Tibial nerve (tissue), 4 donors: Measurements from ENCODE around the gene MLLT11. TPM values are rescaled to one million over a fixed set of nuclear protein-coding genes. Genes with fewer than 3 reads are reported as not detected.

Source experiments
- DNase-seq, 2 donors: peaks; one replicate each; pipeline ENCODE4 v3.0.0-alpha.2; 2019; ENCODE audit warnings: low spot score in 2 of 2
- H3K27ac ChIP-seq, 4 donors: fragments of 200-600 bp; sonication (generic) in 3 of 4; one replicate each; pipeline ENCODE4 v1.5.1; 2017 to 2019; ENCODE audit warnings: mild to moderate bottlenecking in 1 of 4
- H3K27me3 ChIP-seq, 2 donors: fragments of 200-600 bp; sonication (generic) in 1 of 2; one replicate each; pipeline versions ENCODE4 v1.5.1 to v1.6.0; 2017 to 2019
- H3K36me3 ChIP-seq, 3 donors: fragments of 200-600 bp; sonication (generic); one replicate each; pipeline ENCODE4 v1.5.1; 2018 to 2019
- H3K4me1 ChIP-seq, 4 donors: fragments of 200-600 bp; sonication (generic) in 3 of 4; one replicate each; pipeline ENCODE4 v1.5.1; 2017 to 2019
- H3K4me3 ChIP-seq, 4 donors: fragments of 200-600 bp; sonication (generic) in 3 of 4; one replicate each; pipeline ENCODE4 v1.5.1; 2017 to 2019; ENCODE audit warnings: mild to moderate bottlenecking in 1 of 4, moderate library complexity in 1 of 4
- H3K9me3 ChIP-seq, 4 donors: fragments of 200-600 bp; sonication (generic) in 3 of 4; one replicate each; pipeline ENCODE4 v1.5.1; 2017 to 2019
- CTCF ChIP-seq, 5 experiments: fragments of 200-600 bp in 3 of 5; fragments of 450-650 bp in 2 of 5; sonication (generic) in 3 of 5; IDR thresholded peaks; one replicate each; pipeline ENCODE4 v1.5.1; 2016 to 2019; ENCODE audit warnings: antibody characterized with exemption in 5 of 5, mild to moderate bottlenecking in 3 of 5, moderate library complexity in 2 of 5
- EP300 ChIP-seq, 2 donors: sonication (generic); formaldehyde crosslinking; IDR thresholded peaks; one replicate each; pipeline ENCODE4 v1.6.1; 2017; ENCODE audit warnings: antibody characterized with exemption in 2 of 2, mild to moderate bottlenecking in 1 of 2
- POLR2A ChIP-seq, 2 donors: fragments of 450-650 bp; IDR thresholded peaks; one replicate each; pipeline ENCODE4 v1.6.1; 2017; ENCODE audit warnings: antibody characterized with exemption in 2 of 2, mild to moderate bottlenecking in 2 of 2, moderate library complexity in 2 of 2
- WGBS, 2 donors: methylation state at CpG; one replicate each; pipeline ENCODE4 v1.1.5; 2018; 5-methylcytosine and 5-hydroxymethylcytosine counted together
- total RNA-seq, 4 donors: library from RNA; depleted of rRNA; stranded (reverse); fragments of >200 nt; gene quantifications; one replicate each; pipeline ENCODE4 v1.1.0, GENCODE V29; 2016

The MLLT11 gene, protein sequence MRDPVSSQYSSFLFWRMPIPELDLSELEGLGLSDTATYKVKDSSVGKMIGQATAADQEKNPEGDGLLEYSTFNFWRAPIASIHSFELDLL
- 1 to 10 TPM; 1.2 to 2.7 (median 2.0) TPM for total RNA-seq

DNA sequence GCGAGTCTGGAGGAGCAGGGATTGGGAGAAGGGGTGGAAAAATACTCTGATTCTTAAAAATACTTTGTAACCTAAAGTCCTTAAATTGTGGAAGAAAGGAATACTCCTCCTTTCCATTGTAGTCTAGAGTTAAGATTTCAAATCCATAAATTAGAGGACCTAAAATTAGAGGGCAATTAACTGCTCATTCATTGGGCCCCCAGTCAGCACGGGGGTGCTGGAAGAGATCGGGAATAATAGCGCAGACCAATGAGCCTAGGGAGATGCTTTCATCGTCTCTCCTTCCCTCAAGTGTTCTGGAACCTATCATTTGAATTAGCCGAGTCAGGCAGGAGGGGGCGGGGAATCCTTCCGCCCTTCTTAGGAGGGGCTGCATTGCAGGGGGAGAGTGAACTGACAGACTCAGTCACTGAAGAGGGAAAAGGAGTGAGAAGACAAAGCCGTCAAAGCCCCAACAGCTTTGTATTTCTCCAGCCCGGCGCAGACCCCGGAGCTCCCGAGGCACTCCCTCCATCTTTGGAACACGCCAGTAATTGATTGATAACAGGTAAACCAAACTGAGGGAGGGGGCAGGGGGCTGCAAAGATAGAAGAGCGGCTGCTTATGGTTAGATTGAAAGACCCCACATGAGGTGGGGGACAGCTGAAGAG is at the start of gene MLLT11:
Gene MLLT11, plus strand, starts transcription at position 391 of the 650 bp plus-strand sequence. CDS start 6,828 bp downstream, outside the sequence.
- no peak for TF ChIP-seq CTCF (IDR thresholded peaks at IDR 0.05)
- peak; percentile 22 to 60 for TF ChIP-seq EP300 (IDR thresholded peaks at IDR 0.05)
- TF ChIP-seq POLR2A (IDR thresholded peaks at IDR 0.05), result no peak
- Histone ChIP-seq H3K4me3 (peak within 1 kb of the TSS; percentile 62 to 96 (median 87)), H3K4me1 (peaks cover 0 to 42% (median 23%) of the 10 kb centered on the region in 4 donors), H3K9me3 (no peaks in the 10 kb centered on the region), H3K27ac (peak within 1 kb of the TSS; percentile 84 to 98 (median 97)), H3K36me3 (peaks cover 0 to 16% (median 0%) of the 10 kb centered on the region in 3 donors), H3K27me3 (no peaks in the 10 kb centered on the region)
- WGBS, 2 donors, result 2% methylated on average over 15 of the region's 15 CpGs
- peak in 1 of 2 donors; percentile 36 for DNase-seq

DNA sequence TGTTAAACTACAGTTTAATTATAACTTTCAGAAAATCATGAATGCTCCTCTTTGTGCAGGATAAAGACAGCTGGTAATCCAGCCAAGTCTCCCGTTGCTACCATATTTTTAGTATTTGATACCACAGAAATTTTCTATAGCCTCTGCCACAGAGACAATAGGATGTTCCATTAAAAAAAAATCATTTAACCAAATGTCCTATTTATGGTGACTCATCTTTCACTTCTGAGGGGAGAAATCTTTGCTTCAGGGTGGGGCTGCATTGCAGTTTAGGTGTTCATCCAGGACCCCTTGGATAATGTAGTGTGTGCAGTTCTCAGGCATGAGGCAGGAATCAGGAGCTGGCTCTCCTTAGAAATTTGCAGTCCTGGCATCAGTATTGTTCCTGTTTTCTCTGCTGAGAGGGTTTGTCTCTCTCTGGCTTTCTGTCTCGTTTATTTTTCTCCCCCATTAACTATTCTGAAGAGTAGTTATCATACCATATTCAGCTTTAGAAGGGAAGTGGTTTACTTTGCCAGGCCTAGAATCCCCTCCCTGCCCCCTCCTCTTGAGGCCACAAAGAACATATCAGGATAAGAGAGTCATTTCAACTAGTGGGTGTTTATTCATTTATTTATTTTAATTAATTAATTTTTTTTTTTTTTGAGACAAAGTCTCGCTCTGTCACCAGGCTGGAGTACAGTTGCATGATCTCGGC is 48.9 kb upstream of the MLLT11 start:
- Histone ChIP-seq H3K9me3 (no peaks in the 10 kb centered on the region), H3K27me3 (no peaks in the 10 kb centered on the region), H3K4me1 (peaks cover 0 to 65% (median 39%) of the 10 kb centered on the region in 4 donors), H3K36me3 (no peaks in the 10 kb centered on the region), H3K4me3 (no peak overlapping the region), H3K27ac (peak overlapping the region in 3 of 4 donors; percentile 64 to 91 (median 83))
- no peak for DNase-seq
- TF ChIP-seq EP300 (IDR thresholded peaks at IDR 0.05) (no peak), POLR2A (IDR thresholded peaks at IDR 0.05) (no peak), CTCF (IDR thresholded peaks at IDR 0.05) (no peak)
- 34 to 39% methylated on average over 4 of the region's 4 CpGs for WGBS, 2 donors

DNA sequence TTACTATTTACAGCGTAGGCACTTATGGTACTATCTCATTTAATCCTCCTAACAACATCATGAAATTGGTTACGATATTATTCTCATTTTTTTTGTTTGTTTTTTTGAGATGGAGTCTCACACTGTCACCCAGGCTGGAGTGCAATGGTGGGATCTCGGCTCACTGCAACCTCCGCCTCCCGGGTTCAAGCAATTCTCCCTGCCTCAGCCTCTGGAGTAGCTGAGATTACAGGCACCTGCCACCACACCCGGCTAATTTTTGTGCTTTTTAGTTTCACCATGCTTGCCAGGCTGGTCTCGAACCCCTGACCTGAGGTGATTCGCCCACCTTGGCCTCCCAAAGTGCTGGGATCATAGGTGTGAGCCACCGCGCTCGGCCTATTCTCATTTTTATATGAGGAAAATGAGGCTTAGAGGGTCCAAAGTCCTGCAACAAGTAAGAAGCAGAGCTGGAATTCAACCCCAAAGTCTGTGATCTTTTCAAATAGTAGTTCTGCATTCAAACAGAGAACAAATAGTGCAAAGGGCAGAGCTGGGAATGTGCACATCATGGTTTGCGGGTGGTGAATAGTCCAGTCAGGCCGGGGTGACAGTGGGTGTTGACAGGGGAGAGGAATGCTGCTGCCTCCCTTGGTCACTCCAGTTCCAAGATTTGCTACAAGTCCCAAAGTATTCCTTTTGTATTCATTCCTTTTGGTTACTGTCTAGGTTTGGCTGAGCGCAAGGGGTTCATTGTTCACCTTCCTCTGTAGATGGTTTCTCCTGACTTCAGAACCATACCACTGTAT is 47.3 kb upstream of the MLLT11 start:
- Histone ChIP-seq H3K4me3 (no peak overlapping the region), H3K9me3 (no peaks in the 10 kb centered on the region), H3K4me1 (peaks cover 0 to 53% (median 29%) of the 10 kb centered on the region in 4 donors), H3K36me3 (peaks cover 0 to 6% (median 0%) of the 10 kb centered on the region in 3 donors), H3K27me3 (no peaks in the 10 kb centered on the region), H3K27ac (peak overlapping the region; percentile 49 to 91 (median 74))
- 69 to 71% methylated on average over 14 of the region's 14 CpGs for WGBS, 2 donors
- TF ChIP-seq POLR2A (IDR thresholded peaks at IDR 0.05), result peak in 1 of 2 donors; percentile 28
- TF ChIP-seq EP300 (IDR thresholded peaks at IDR 0.05), result no peak
- no peak for TF ChIP-seq CTCF (IDR thresholded peaks at IDR 0.05)
- DNase-seq, result no peak

DNA sequence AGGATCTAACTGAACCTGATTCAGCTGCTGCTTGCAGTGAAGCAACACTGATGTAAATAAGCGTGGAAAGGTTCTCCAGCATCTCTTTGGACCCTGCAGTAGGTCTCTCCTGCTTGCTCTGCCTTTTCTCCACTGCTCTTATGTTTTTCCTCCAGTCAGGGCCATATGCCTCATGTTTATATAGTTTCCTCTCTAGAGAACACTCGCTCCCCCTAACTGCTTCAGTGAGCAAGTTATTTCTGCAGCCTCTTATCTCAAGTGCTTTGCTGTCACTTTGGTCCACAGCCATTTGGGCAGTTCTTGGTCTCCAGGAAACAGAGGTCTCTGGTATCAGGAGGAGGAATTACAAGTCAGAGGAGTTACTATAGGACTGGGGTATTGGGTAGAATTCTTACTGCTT is 46.7 kb upstream of the MLLT11 start:
- Histone ChIP-seq H3K27ac (peak overlapping the region; percentile 49 to 91 (median 74)), H3K36me3 (peaks cover 0 to 13% (median 0%) of the 10 kb centered on the region in 3 donors), H3K9me3 (no peaks in the 10 kb centered on the region), H3K4me3 (no peak overlapping the region), H3K4me1 (peaks cover 0 to 51% (median 27%) of the 10 kb centered on the region in 4 donors), H3K27me3 (no peaks in the 10 kb centered on the region)
- TF ChIP-seq POLR2A (IDR thresholded peaks at IDR 0.05) (no peak), EP300 (IDR thresholded peaks at IDR 0.05) (no peak), CTCF (IDR thresholded peaks at IDR 0.05) (no peak)
- DNase-seq, result no peak
- WGBS, 2 donors, result 25 to 48% methylated on average over 2 of the region's 2 CpGs
